ENCODE results near the gene NKTR. TPM values are rescaled to one million over a fixed set of nuclear protein-coding genes. Genes with fewer than 3 reads are reported as not detected.

Gene NKTR
- total RNA-seq, 1 experiment from 2014 or later: 79.8 TPM

GRCh38 chr3:42663581-42664437, 63.3 kb downstream of the NKTR start:
- Histone ChIP-seq H3K56ac (ENCODE audit: insufficient read length, low read depth, low read length) (no peak overlapping the region), H3K23ac (ENCODE audit: insufficient read length, low read depth, low read length) (no peak overlapping the region), H3K18ac (ENCODE audit: insufficient read length, low read depth, low read length) (no peak overlapping the region), H4K8ac (replicated peaks; ENCODE audit: insufficient read length, low read depth, low read length) (no peak overlapping the region), H3K79me2 (ENCODE audit: insufficient read depth, low read length) (no peaks in the 10 kb centered on the region), H3K4ac (ENCODE audit: low read depth, low read length) (no peak overlapping the region), H2BK15ac (ENCODE audit: low read depth, low read length) (no peak overlapping the region), H3T11ph (ENCODE audit: low read length) (no peak overlapping the region), H3K79me1 (ENCODE audit: insufficient read depth, low read depth, low read length, poor library complexity, severe bottlenecking) (no peaks in the 10 kb centered on the region), H3K27ac (ENCODE audit: insufficient read length, low read depth, low read length) (no peak overlapping the region), H4K5ac (ENCODE audit: insufficient read length, low read depth, low read length) (no peak overlapping the region), H2AFZ (ENCODE audit: low read length) (no peak overlapping the region), H3K4me2 (ENCODE audit: insufficient read depth, insufficient read length, low read length) (no peak overlapping the region), H4K91ac (ENCODE audit: insufficient read length, low read depth, low read length) (no peak overlapping the region), H2BK12ac (ENCODE audit: insufficient read length, low read depth, low read length) (no peak overlapping the region), H4K20me1 (ENCODE audit: control insufficient read depth, insufficient read depth, insufficient read length) (no peaks in the 10 kb centered on the region), H3K4me1 (ENCODE audit: insufficient read depth, low read length) (no peaks in the 10 kb centered on the region), H3K14ac (ENCODE audit: insufficient read depth, low read length) (no peak overlapping the region; the same call in 1 of the 2 replicates), H2AK5ac (ENCODE audit: insufficient read length, low read length) (no peak overlapping the region), H3K27me3 (ENCODE audit: insufficient read depth, low read length) (no peaks in the 10 kb centered on the region), H2BK20ac (ENCODE audit: low read depth, low read length, poor library complexity, severe bottlenecking) (no peak overlapping the region), H3K23me2 (ENCODE audit: insufficient read length, low read depth, low read length, poor library complexity, severe bottlenecking) (no peaks in the 10 kb centered on the region), H3K9me3 (ENCODE audit: control insufficient read depth, low read depth, low read length) (no peaks in the 10 kb centered on the region), H2BK5ac (ENCODE audit: insufficient read length, low read length) (no peak overlapping the region), H3K9ac (ENCODE audit: extremely low read depth, insufficient read length, low read length) (no peak overlapping the region), H2BK120ac (ENCODE audit: low read depth, low read length, poor library complexity, severe bottlenecking) (no peak overlapping the region)
- no peak for TF ChIP-seq CTCF (conservative IDR thresholded peaks at IDR 0.05)
- Mint-ChIP-seq H3K4me1 (peaks cover 8 to 16% of the 10 kb centered on the region in 2 experiments), H3K27ac (no peak overlapping the region), H3K36me3 (ENCODE audit: insufficient read depth in 1 of 3, low read depth in 3 of 3) (peaks cover 2 to 11% (median 6%) of the 10 kb centered on the region in 3 experiments; a peak in 6 of 7 replicates), H3K9me3 (peaks cover 0 to 2% of the 10 kb centered on the region in 2 experiments; a peak in 1 of 5 replicates), H3K27me3 (ENCODE audit: low read depth) (peaks cover under 1% of the 10 kb centered on the region; the same call in 1 of the 2 replicates), H3K4me3 (no peak overlapping the region)
- WGBS (ENCODE audit: extremely low coverage, insufficient read length, low lambda C conversion rate): no CpG with 5 or more reads among the region's 38 CpGs
- no peak for DNase-seq

Measured in H9 (cell line).